ENCODE data around the gene NFYC. TPM values are rescaled to one million over a fixed set of nuclear protein-coding genes. Genes with fewer than 3 reads are reported as not detected.
A peak's percentile ranks its signal among the peaks of the same experiment; 100 is the strongest.
"Not testable (repeated sequence)": the region's sequence is repeated elsewhere in the genome, so short reads cannot be mapped to it uniquely, and the experiment has no call there.

Gene NFYC
- total RNA-seq, 4 donors from 2014 or later = 30.0 to 54.2 (median 46.6) TPM

DNA sequence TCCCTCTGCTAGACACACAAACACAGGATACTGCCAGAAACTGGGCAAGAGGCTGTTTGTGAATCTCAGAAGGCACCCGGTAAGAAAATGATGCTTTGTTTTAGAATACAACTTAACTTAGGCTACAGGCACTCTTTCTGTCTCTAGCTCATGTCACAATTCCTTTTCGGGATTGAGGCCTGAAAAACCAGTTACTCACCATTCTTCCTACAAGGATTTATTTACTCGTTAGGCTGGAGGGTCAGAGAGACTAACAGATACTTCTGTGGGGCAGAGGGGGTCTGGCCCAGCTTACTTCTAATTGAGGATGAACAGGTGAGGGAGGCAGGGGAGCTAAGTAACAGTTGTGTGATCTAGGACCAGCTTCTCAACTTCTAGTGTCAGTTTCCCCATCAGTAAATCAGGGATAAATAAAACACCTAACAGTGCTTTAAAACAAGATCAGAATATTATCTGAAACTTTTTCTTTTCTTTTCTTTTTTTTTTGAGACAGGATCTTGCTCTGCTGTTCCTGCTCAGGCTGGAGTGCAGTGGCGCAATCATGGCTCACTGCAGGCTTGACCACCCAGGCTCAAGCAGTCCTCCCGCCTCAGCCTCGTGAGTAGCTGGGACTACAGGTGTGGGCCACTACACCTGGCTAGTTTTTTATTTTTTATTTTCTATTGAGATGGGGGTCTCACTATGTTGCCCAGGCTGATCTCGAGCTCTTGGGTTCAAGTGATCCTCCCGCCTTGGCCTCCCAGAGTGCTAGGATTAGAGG, 31.9 kb downstream of the NFYC start:
- TF ChIP-seq POLR2AphosphoS5 (IDR thresholded peaks at IDR 0.05) (no peak), POLR2A (IDR thresholded peaks at IDR 0.05; ENCODE audit: low read depth) (no peak), EP300 (IDR thresholded peaks at IDR 0.05) (no peak)
- TF ChIP-seq, protein P1, sequence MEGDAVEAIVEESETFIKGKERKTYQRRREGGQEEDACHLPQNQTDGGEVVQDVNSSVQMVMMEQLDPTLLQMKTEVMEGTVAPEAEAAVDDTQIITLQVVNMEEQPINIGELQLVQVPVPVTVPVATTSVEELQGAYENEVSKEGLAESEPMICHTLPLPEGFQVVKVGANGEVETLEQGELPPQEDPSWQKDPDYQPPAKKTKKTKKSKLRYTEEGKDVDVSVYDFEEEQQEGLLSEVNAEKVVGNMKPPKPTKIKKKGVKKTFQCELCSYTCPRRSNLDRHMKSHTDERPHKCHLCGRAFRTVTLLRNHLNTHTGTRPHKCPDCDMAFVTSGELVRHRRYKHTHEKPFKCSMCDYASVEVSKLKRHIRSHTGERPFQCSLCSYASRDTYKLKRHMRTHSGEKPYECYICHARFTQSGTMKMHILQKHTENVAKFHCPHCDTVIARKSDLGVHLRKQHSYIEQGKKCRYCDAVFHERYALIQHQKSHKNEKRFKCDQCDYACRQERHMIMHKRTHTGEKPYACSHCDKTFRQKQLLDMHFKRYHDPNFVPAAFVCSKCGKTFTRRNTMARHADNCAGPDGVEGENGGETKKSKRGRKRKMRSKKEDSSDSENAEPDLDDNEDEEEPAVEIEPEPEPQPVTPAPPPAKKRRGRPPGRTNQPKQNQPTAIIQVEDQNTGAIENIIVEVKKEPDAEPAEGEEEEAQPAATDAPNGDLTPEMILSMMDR (IDR thresholded peaks at IDR 0.05) = no peak
- 80% methylated on average over 8 of the region's 8 CpGs for WGBS
- Histone ChIP-seq H3K27ac (replicated peaks in 1 of 4) (peak overlapping the region; percentile 53 to 72 (median 70)), H3K4me1 (peaks cover 48 to 96% (median 90%) of the 10 kb centered on the region in 4 donors), H3K4me3 (no peak overlapping the region), H3K9me3 (no peaks in the 10 kb centered on the region), H3K36me3 (no peaks in the 10 kb centered on the region), H3K27me3 (no peaks in the 10 kb centered on the region)
- intact Hi-C loops (cut with DNase I) = no loop called here
- DNase-seq (ENCODE audit: extremely low spot score) = no peak

DNA sequence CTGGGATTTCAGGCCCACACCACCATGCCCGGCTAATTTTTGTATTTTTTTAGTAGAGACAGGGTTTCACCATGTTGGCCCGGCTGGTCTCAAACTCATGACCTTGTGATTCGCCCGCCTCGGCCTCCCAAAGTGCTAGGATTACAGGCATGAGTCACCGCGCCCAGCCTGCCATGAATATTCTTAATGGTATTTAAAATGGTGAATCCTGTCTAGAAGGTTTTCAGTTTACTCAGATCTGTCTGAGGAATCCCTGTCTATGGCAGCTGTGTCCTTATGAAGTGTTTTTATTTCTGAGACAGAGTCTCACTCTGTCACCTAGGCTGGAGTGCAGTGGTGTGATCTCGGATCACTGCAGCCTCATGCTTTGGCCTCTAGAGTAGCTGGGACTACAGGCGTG, 36.2 kb downstream of the NFYC start:
- intact Hi-C loops (cut with DNase I); H3K36me3 ChIP-seq; DNase-seq (ENCODE audit: extremely low spot score); H3K27ac ChIP-seq (replicated peaks in 1 of 4); H3K9me3 ChIP-seq; H3K27me3 ChIP-seq; H3K4me3 ChIP-seq: not testable (repeated sequence)
- peaks cover 32 to 89% (median 72%) of the 10 kb centered on the region in 4 donors for H3K4me1 ChIP-seq
- 94% methylated on average over 3 of the region's 9 CpGs for WGBS

DNA sequence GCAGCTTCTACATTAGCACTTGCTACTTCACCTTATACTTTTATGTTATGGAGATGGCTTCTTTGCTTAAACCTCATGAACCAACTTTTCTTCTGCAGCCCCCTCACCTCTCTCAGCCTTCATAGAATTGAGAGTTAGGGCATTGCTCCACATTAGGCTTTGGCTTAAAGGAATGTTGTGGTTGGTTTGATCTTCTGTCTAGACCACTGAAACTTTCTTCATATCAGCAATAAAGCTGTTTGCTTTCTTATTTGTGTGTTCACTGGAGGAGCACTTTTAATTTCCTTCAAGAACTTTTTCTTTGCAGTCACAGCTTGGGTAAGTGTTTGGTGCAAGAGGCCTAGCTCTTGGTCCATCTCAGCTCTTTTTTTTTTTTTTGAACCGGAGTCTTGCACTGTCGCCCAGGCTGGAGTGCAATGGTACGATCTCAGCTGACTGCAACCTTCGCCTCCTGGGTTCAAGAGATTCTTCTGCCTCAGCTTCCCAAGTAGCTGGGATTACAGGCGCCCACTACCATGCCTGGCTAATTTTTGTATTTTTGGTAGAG, 37.9 kb downstream of the NFYC start:
- H3K27ac ChIP-seq (replicated peaks in 1 of 4); intact Hi-C loops (cut with DNase I); H3K9me3 ChIP-seq; H3K4me3 ChIP-seq; H3K27me3 ChIP-seq; DNase-seq (ENCODE audit: extremely low spot score); H3K36me3 ChIP-seq: not testable (repeated sequence)
- WGBS = 91% methylated on average over 5 of the region's 5 CpGs
- H3K4me1 ChIP-seq = peaks cover 22 to 82% (median 71%) of the 10 kb centered on the region in 4 donors

DNA sequence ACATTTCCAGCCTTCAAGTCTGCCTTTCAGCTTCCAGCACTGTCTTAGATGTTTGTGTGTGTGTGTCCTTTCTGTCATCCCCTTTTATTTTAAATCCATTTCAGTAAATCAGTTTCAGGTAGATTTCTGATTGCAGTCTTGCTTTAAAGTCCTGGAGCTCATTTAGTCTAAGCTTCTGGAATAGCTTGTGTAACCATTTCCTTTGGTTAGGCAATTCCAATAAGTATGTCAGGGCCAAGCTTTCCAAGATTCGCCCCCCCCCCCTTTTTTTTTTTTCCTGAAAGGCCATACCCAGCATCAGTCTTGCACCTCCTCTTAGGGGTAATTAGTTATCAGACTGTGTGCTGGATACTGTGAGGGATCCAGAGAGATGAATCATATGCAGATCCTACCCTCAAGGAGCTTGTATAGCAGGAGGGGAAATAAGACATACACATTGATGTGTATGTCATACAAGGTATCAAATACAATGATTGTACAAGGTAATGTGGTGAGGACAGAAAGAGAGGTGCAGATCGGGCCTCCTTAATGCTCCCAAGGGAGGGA, 41.3 kb downstream of the NFYC start:
- peaks cover 33 to 79% (median 72%) of the 10 kb centered on the region in 4 donors for H3K4me1 ChIP-seq
- 77% methylated on average over 2 of the region's 2 CpGs for WGBS

DNA sequence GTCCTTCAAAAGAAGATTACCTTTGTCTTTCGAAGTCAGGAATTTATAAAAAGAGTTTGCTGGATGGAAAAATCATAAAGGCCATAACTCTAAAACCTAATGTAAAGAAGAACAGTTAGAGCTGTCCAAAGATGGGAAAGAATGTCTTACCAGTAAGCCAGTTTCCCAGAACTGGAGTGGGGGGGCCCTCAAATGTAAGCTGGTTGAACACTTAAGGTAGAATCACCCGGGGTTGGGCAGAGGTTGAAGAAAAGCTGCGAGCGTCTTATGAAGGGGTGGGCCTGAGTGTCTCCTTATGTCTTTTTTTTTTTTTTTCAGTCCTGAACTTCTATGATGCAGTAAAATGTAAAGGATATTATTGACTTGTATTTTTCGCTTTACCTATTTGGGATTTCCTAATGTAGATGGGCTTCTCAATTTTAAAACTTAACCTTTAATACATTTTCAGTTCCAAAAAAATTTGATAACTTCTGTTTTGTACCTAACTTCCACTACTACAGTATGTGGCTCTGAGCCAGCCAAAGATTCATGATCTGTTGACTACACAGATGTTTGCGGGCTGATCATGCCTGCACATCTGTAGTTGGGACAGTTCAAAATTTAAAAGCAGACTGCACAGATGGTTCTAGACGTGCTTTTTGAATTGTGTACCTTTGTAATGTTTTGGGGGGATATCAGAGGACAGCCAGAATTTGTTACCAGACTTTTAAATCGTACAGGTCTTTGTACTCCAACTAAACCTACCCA, 43.6 kb downstream of the NFYC start:
- TF ChIP-seq EP300 (IDR thresholded peaks at IDR 0.05) (no peak), POLR2AphosphoS5 (IDR thresholded peaks at IDR 0.05) (no peak), POLR2A (IDR thresholded peaks at IDR 0.05; ENCODE audit: low read depth) (no peak)
- TF ChIP-seq, protein P1 (IDR thresholded peaks at IDR 0.05) = no peak
- Histone ChIP-seq H3K27me3 (no peaks in the 10 kb centered on the region), H3K27ac (replicated peaks in 1 of 4) (peak overlapping the region; percentile 13 to 61 (median 50)), H3K4me3 (no peak overlapping the region), H3K9me3 (no peaks in the 10 kb centered on the region), H3K36me3 (peaks cover 0 to 16% (median 10%) of the 10 kb centered on the region in 4 donors), H3K4me1 (peaks cover 38 to 80% (median 79%) of the 10 kb centered on the region in 4 donors)
- DNase-seq (ENCODE audit: extremely low spot score) = no peak
- WGBS = 74% methylated on average over 8 of the region's 8 CpGs
- intact Hi-C loops (cut with DNase I) = no loop called here

More for the DNA sequence above, 41.3 kb downstream of the NFYC start:
- no peak overlapping the region for H3K4me3 ChIP-seq
- intact Hi-C loops (cut with DNase I) = no loop called here
- no peak overlapping the region for H3K27ac ChIP-seq (replicated peaks in 1 of 4)
- DNase-seq (ENCODE audit: extremely low spot score) = no peak
- no peaks in the 10 kb centered on the region for H3K36me3 ChIP-seq
- TF ChIP-seq POLR2AphosphoS5 (IDR thresholded peaks at IDR 0.05) (no peak), POLR2A (IDR thresholded peaks at IDR 0.05; ENCODE audit: low read depth) (no peak), EP300 (IDR thresholded peaks at IDR 0.05) (no peak)
- TF ChIP-seq, protein P1 (IDR thresholded peaks at IDR 0.05) = no peak
- no peaks in the 10 kb centered on the region for H3K9me3 ChIP-seq
- no peaks in the 10 kb centered on the region for H3K27me3 ChIP-seq
